Measurements from ENCODE around the gene LCT.

The LCT gene

DNA sequence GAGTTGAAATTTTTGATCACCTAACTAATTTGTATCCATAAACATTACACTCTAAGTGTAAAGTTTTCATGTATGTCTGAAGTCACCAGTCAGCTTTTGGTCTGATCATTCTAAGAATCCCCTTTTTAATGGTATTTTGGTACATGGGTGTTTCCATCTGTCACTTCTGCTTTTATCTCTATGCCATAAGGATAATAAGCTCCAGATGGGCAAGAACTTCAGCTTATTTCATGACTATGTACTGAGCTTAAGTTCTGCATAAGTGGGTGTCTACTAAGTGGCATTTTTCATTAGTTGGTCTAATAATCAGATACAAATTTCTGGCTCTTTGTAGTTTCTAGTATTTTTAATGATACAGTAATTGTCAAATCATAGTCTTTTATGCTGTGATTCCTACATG lies 75.0 kb downstream of the LCT start:
- H3K9me3 ChIP-seq (ENCODE audit: insufficient read depth, low read length) = no peaks in the 10 kb centered on the region
- no peaks in the 10 kb centered on the region for H3K27me3 ChIP-seq (ENCODE audit: insufficient read depth, insufficient read length)
- no peak overlapping the region for H3K4me3 ChIP-seq (ENCODE audit: insufficient read length, low read depth)
- DNase-seq (ENCODE audit: low read depth, low spot score) = no peak
- no peak overlapping the region for H3K9ac ChIP-seq (ENCODE audit: insufficient read length, low read depth)
- no peaks in the 10 kb centered on the region for H3K4me1 ChIP-seq (ENCODE audit: insufficient read depth, insufficient read length)
- no peak for TF ChIP-seq ZNF274 (IDR thresholded peaks at IDR 0.05; ENCODE audit: low read depth, low read length)
- no peak for TF ChIP-seq YY1 (IDR thresholded peaks at IDR 0.05; ENCODE audit: insufficient read depth, insufficient read length)
- no peak for TF ChIP-seq SUZ12 (IDR thresholded peaks at IDR 0.05; ENCODE audit: extremely low read depth, insufficient read depth, insufficient read length)
- peaks cover 77% of the 10 kb centered on the region for H3K36me3 ChIP-seq (ENCODE audit: insufficient read depth, insufficient read length, low read length)

DNA sequence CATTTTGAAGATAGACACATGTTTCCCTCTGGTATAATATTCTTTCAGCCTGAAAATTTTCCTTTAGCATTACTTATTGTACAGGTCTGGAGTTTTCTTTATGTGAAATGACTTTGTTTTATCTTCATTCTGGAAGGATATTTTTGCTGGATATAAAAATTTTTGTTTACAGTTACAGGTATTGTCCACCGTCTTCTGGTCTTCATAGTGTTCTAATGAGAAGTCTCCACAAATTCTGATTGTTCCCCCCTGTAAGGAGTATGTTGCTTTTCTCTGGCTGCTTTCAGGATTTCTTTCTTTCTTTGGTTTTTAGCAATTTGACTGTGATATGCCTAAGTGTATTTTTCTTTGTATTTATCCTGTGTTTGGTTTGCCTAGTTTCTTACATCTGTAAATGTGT lies 80.3 kb downstream of the LCT start:
- no peak overlapping the region for H3K9ac ChIP-seq (ENCODE audit: insufficient read length, low read depth)
- TF ChIP-seq SUZ12 (IDR thresholded peaks at IDR 0.05; ENCODE audit: extremely low read depth, insufficient read depth, insufficient read length) = no peak
- no peak for TF ChIP-seq ZNF274 (IDR thresholded peaks at IDR 0.05; ENCODE audit: low read depth, low read length)
- no peak for TF ChIP-seq YY1 (IDR thresholded peaks at IDR 0.05; ENCODE audit: insufficient read depth, insufficient read length)
- no peaks in the 10 kb centered on the region for H3K4me1 ChIP-seq (ENCODE audit: insufficient read depth, insufficient read length)
- H3K27me3 ChIP-seq (ENCODE audit: insufficient read depth, insufficient read length) = no peaks in the 10 kb centered on the region
- H3K36me3 ChIP-seq (ENCODE audit: insufficient read depth, insufficient read length, low read length) = peaks cover 85% of the 10 kb centered on the region
- no peak for DNase-seq (ENCODE audit: low read depth, low spot score)
- H3K4me3 ChIP-seq (ENCODE audit: insufficient read length, low read depth) = no peak overlapping the region
- H3K9me3 ChIP-seq (ENCODE audit: insufficient read depth, low read length) = 0 out of 2 replicates have a peak, but pooled peaks cover 12% of the 10 kb centered on the region

DNA sequence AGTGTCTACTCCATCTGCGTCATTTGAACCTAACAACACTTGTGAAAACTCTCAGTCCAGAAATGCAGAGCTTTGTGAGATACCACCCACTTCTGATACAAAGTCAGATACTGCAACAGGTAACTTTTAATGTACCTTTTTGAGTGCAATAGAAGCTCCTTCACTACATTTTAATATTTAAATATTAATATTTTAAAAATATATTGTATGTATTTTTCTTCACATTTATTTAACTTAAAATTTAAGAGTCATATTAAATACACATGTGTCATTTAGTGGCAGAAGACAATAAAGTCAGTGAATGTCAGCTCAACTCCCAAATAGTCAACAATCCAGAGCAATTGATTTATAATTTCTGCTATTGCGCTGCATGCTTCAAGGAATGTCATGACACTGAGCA lies 81.4 kb downstream of the LCT start:
- Histone ChIP-seq H3K36me3 (ENCODE audit: insufficient read depth, insufficient read length, low read length) (peaks cover 78% of the 10 kb centered on the region), H3K27me3 (ENCODE audit: insufficient read depth, insufficient read length) (no peaks in the 10 kb centered on the region), H3K4me3 (ENCODE audit: insufficient read length, low read depth) (no peak overlapping the region), H3K4me1 (ENCODE audit: insufficient read depth, insufficient read length) (no peaks in the 10 kb centered on the region), H3K9ac (ENCODE audit: insufficient read length, low read depth) (no peak overlapping the region), H3K9me3 (ENCODE audit: insufficient read depth, low read length) (0 out of 2 replicates have a peak, but pooled peaks cover 12% of the 10 kb centered on the region)
- no peak for TF ChIP-seq SUZ12 (IDR thresholded peaks at IDR 0.05; ENCODE audit: extremely low read depth, insufficient read depth, insufficient read length)
- TF ChIP-seq YY1 (IDR thresholded peaks at IDR 0.05; ENCODE audit: insufficient read depth, insufficient read length) = no peak
- no peak for TF ChIP-seq ZNF274 (IDR thresholded peaks at IDR 0.05; ENCODE audit: low read depth, low read length)
- DNase-seq (ENCODE audit: low read depth, low spot score) = no peak

DNA sequence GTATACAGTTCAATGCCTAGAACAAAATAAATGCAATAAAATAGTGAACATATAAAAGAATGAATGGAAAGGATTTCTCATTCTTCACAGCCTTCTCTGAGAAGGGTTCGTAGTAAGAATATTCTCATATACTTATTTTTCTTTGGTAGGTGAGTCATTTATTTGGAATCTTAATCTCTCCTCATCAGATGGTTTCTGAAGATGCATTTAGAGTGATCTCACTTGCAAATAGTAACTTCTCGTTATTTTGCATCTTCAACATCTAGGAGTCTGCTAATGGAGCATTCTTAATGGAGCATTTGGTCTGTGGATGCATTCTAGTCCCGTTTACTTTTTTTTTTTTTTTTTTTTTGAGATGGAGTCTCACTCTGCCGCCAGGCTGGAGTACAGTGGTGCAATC lies 91.4 kb downstream of the LCT start:
- Histone ChIP-seq H3K9ac (ENCODE audit: insufficient read length, low read depth) (no peak overlapping the region), H3K27me3 (ENCODE audit: insufficient read depth, insufficient read length) (no peaks in the 10 kb centered on the region), H3K4me1 (ENCODE audit: insufficient read depth, insufficient read length) (no peaks in the 10 kb centered on the region), H3K4me3 (ENCODE audit: insufficient read length, low read depth) (no peak overlapping the region), H3K9me3 (ENCODE audit: insufficient read depth, low read length) (no peaks in the 10 kb centered on the region), H3K36me3 (ENCODE audit: insufficient read depth, insufficient read length, low read length) (peaks cover 41% of the 10 kb centered on the region)
- no peak for DNase-seq (ENCODE audit: low read depth, low spot score)
- TF ChIP-seq ZNF274 (IDR thresholded peaks at IDR 0.05; ENCODE audit: low read depth, low read length) (no peak), YY1 (IDR thresholded peaks at IDR 0.05; ENCODE audit: insufficient read depth, insufficient read length) (no peak)

DNA sequence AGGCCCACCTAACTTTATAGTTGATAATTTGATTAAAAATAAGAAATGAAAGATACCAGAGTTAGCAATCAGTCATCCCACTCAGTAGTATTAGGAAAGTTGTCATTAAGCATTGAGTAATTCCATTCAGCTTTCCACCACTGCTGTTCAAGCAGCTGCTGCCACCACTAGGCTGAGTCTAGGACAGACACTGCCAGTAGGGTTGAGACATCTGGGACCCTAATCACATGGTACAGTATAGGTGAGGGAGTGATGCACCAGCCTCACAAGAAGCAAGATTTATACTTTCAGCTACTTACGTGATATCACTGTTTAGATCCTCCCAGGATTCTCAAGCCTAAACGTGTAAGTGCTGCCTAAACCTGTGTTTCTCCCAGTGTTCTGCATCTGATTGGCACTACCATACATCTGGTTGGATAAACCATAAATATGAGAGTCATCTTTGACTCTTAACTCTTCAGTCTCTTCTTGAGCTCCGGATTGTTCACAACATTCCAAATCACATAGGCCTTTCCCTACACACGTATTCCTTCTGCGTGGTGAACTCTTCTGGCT lies 92.1 kb downstream of the LCT start:
- Histone ChIP-seq H3K4me3 (ENCODE audit: insufficient read length, low read depth) (no peak overlapping the region), H3K36me3 (ENCODE audit: insufficient read depth, insufficient read length, low read length) (peaks cover 38% of the 10 kb centered on the region), H3K9me3 (ENCODE audit: insufficient read depth, low read length) (no peaks in the 10 kb centered on the region), H3K27me3 (ENCODE audit: insufficient read depth, insufficient read length) (no peaks in the 10 kb centered on the region), H3K9ac (ENCODE audit: insufficient read length, low read depth) (no peak overlapping the region), H3K4me1 (ENCODE audit: insufficient read depth, insufficient read length) (no peaks in the 10 kb centered on the region)
- no peak for TF ChIP-seq YY1 (IDR thresholded peaks at IDR 0.05; ENCODE audit: insufficient read depth, insufficient read length)
- no peak for TF ChIP-seq SUZ12 (IDR thresholded peaks at IDR 0.05; ENCODE audit: extremely low read depth, insufficient read depth, insufficient read length)
- TF ChIP-seq ZNF274 (IDR thresholded peaks at IDR 0.05; ENCODE audit: low read depth, low read length) = no peak
- peak; percentile 11 for DNase-seq (ENCODE audit: low read depth, low spot score)

DNA sequence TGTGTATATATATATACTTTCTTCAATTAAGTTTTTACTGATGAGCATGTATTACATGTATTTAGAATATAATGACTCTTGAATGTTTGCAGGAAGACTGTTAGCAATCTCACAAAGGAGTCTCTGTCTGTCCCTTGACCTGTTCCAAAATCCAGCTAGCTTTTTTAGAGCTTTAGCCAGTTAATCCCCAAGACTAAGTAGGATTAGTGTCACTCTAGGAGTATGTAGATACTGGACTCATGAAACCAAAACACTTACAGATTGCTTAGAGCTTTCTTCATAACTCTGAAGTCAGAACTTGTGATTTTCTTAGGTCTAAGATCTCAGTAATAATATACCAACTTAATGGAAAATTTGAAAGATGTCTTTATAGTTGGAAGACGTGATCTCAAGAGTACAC lies 93.1 kb downstream of the LCT start:
- Histone ChIP-seq H3K9me3 (ENCODE audit: insufficient read depth, low read length) (no peaks in the 10 kb centered on the region), H3K27me3 (ENCODE audit: insufficient read depth, insufficient read length) (no peaks in the 10 kb centered on the region), H3K4me1 (ENCODE audit: insufficient read depth, insufficient read length) (no peaks in the 10 kb centered on the region), H3K9ac (ENCODE audit: insufficient read length, low read depth) (no peak overlapping the region), H3K4me3 (ENCODE audit: insufficient read length, low read depth) (no peak overlapping the region), H3K36me3 (ENCODE audit: insufficient read depth, insufficient read length, low read length) (peaks cover 30% of the 10 kb centered on the region)
- DNase-seq (ENCODE audit: low read depth, low spot score) = no peak
- TF ChIP-seq SUZ12 (IDR thresholded peaks at IDR 0.05; ENCODE audit: extremely low read depth, insufficient read depth, insufficient read length) (no peak), ZNF274 (IDR thresholded peaks at IDR 0.05; ENCODE audit: low read depth, low read length) (no peak), YY1 (IDR thresholded peaks at IDR 0.05; ENCODE audit: insufficient read depth, insufficient read length) (no peak)

DNA sequence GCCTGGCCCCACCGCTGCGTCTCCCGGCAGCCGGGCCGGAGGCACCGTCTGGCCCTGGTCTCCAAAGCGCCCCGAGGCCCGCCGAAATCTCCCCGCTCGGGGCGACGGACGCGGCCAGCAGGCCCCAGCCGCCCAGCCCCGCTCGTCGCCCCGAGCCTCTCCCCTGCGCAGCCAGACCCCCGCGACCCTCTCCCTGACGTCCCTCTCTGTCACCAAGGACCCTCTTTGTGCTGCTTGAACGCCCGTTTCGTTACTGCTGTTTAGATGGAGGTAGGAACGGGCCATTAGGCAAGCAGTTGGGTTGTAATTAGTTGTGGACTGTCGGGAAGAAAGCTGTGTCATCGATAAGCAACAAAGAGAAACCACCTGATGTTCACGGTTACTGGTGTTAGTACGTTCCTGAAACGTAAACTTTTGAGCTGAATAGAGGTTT lies 94.6 kb downstream of the LCT start:
- TF ChIP-seq SUZ12 (IDR thresholded peaks at IDR 0.05; ENCODE audit: extremely low read depth, insufficient read depth, insufficient read length) (no peak), YY1 (IDR thresholded peaks at IDR 0.05; ENCODE audit: insufficient read depth, insufficient read length) (no peak), ZNF274 (IDR thresholded peaks at IDR 0.05; ENCODE audit: low read depth, low read length) (no peak)

More for the DNA sequence above, 94.6 kb downstream of the LCT start:
- Histone ChIP-seq H3K9me3 (ENCODE audit: insufficient read depth, low read length) (no peaks in the 10 kb centered on the region), H3K4me3 (ENCODE audit: insufficient read length, low read depth) (peak overlapping the region; percentile 90), H3K36me3 (ENCODE audit: insufficient read depth, insufficient read length, low read length) (peaks cover 15% of the 10 kb centered on the region), H3K4me1 (ENCODE audit: insufficient read depth, insufficient read length) (no peaks in the 10 kb centered on the region), H3K9ac (ENCODE audit: insufficient read length, low read depth) (peak overlapping the region; percentile 97), H3K27me3 (ENCODE audit: insufficient read depth, insufficient read length) (no peaks in the 10 kb centered on the region)
- peak; percentile 9 for DNase-seq (ENCODE audit: low read depth, low spot score)
